WTC11 (cell line): ENCODE data around the gene RPS21. TPM values are rescaled to one million over a fixed set of nuclear protein-coding genes. Genes with fewer than 3 reads are reported as not detected.

ENCODE experiments used
- ATAC-seq: fragments of 200-7000 bp; cut with Tn5 transposase; 2 replicates; pipeline ENCODE4 v1.10.0; 2021; ENCODE audit warnings: mild to moderate bottlenecking, moderate library complexity
- CTCF ChIA-PET: fragments of 300-600 bp; sonication (Branson Sonifier 250); formaldehyde crosslinking; loops from one replicate; lab custom pipeline; 2021; ENCODE audit warnings: antibody characterized with exemption; lab: Charles Lee
- POLR2A ChIA-PET: fragments of 350-600 bp; sonication (Branson Sonifier 250); formaldehyde crosslinking; loops from one replicate; lab custom pipeline; 2021; ENCODE audit warnings: antibody characterized with exemption; lab: Charles Lee
- DNase-seq: peaks from one replicate; pipeline ENCODE4 v3.0.0; 2021; ENCODE audit warnings: low spot score
- H3K27ac Mint-ChIP-seq: 2 replicates; pipeline ENCODE4 v1.8.0; 2021; ENCODE audit warnings: mixed read lengths
- H3K27me3 Mint-ChIP-seq: 2 replicates; pipeline ENCODE4 v1.8.0; 2021; ENCODE audit warnings: low read depth, mild to moderate bottlenecking, moderate library complexity, mixed read lengths
- H3K36me3 Mint-ChIP-seq: 2 replicates; pipeline ENCODE4 v1.8.0; 2021; ENCODE audit warnings: mixed read lengths
- H3K4me1 Mint-ChIP-seq: 2 replicates; pipeline ENCODE4 v1.8.0; 2022; ENCODE audit warnings: mixed read lengths
- H3K4me3 Mint-ChIP-seq: 2 replicates; pipeline ENCODE4 v1.8.0; 2021; ENCODE audit warnings: mild to moderate bottlenecking, moderate library complexity, mixed read lengths
- H3K9me3 Mint-ChIP-seq: 2 replicates; pipeline ENCODE4 v1.8.0; 2021; ENCODE audit warnings: mixed read lengths
- ATF3 ChIP-seq: sonication (generic); formaldehyde crosslinking; conservative IDR thresholded peaks from 2 replicates; pipeline ENCODE4 v1.8.1; 2022; ENCODE audit warnings: mild to moderate bottlenecking, missing genetic modification reagents
- CREB1 ChIP-seq: sonication (generic); formaldehyde crosslinking; IDR thresholded peaks from 2 replicates; pipeline ENCODE4 v1.8.0; 2023; ENCODE audit warnings: mild to moderate bottlenecking, missing genetic modification reagents
- E2F5 ChIP-seq: sonication (generic); formaldehyde crosslinking; IDR thresholded peaks from 2 replicates; pipeline ENCODE4 v1.8.1; 2022; ENCODE audit warnings: mild to moderate bottlenecking, moderate library complexity, missing genetic modification reagents
- EMX1 ChIP-seq: fragments of 250-450 bp; sonication (Bioruptor Pico); IDR thresholded peaks from 2 replicates; pipeline ENCODE4 v1.8.0; 2021; ENCODE audit warnings: mild to moderate bottlenecking
- FOXK1 ChIP-seq: sonication (generic); formaldehyde crosslinking; IDR thresholded peaks from 2 replicates; pipeline ENCODE4 v1.8.0; 2022; ENCODE audit warnings: mild to moderate bottlenecking, moderate library complexity, missing genetic modification reagents
- GABPB1 ChIP-seq: sonication (generic); formaldehyde crosslinking; IDR thresholded peaks from 2 replicates; pipeline ENCODE4 v1.8.1; 2023; ENCODE audit warnings: mild to moderate bottlenecking, missing genetic modification reagents
- HMGA2 ChIP-seq: fragments of 250-450 bp; sonication (Bioruptor Pico); IDR thresholded peaks from 2 replicates; pipeline ENCODE4 v1.4.0; 2021; ENCODE audit warnings: mild to moderate bottlenecking, moderate library complexity
- IRF1 ChIP-seq: sonication (generic); formaldehyde crosslinking; IDR thresholded peaks from 2 replicates; pipeline ENCODE4 v1.8.0; 2023; ENCODE audit warnings: missing genetic modification reagents
- NFATC4 ChIP-seq: fragments of 250-450 bp; sonication (Bioruptor Pico); IDR thresholded peaks from 2 replicates; pipeline ENCODE4 v1.9.0; 2021; ENCODE audit warnings: mild to moderate bottlenecking
- OVOL2 ChIP-seq: fragments of 250-450 bp; sonication (Bioruptor Pico); IDR thresholded peaks from 2 replicates; pipeline ENCODE4 v1.9.0; 2021; ENCODE audit warnings: mild to moderate bottlenecking, borderline replicate concordance
- PRDM15 ChIP-seq: sonication (generic); formaldehyde crosslinking; IDR thresholded peaks from 2 replicates; pipeline ENCODE4 v1.8.0; 2022; ENCODE audit warnings: missing genetic modification reagents
- PREB ChIP-seq: sonication (generic); formaldehyde crosslinking; IDR thresholded peaks from 2 replicates; pipeline ENCODE4 v1.8.1; 2022; ENCODE audit warnings: mild to moderate bottlenecking, missing genetic modification reagents, moderate library complexity, borderline replicate concordance
- TEAD1 ChIP-seq: sonication (generic); formaldehyde crosslinking; IDR thresholded peaks from 2 replicates; pipeline ENCODE4 v1.8.0; 2022; ENCODE audit warnings: mild to moderate bottlenecking, missing genetic modification reagents
- USF2 ChIP-seq: sonication (generic); formaldehyde crosslinking; IDR thresholded peaks from 2 replicates; pipeline ENCODE4 v1.8.1; 2023; ENCODE audit warnings: mild to moderate bottlenecking, missing genetic modification reagents, moderate library complexity
- ZBTB21 ChIP-seq: sonication (generic); formaldehyde crosslinking; IDR thresholded peaks from 2 replicates; pipeline ENCODE4 v1.8.1; 2023; ENCODE audit warnings: mild to moderate bottlenecking, missing genetic modification reagents, borderline replicate concordance
- ZNF263 ChIP-seq: sonication (generic); formaldehyde crosslinking; IDR thresholded peaks from 2 replicates; pipeline ENCODE4 v1.8.1; 2022; ENCODE audit warnings: low read depth, mild to moderate bottlenecking, moderate library complexity, missing genetic modification reagents
- ZNF425 ChIP-seq: fragments of 250-450 bp; sonication (Bioruptor Pico); conservative IDR thresholded peaks from 2 replicates; pipeline ENCODE4 v1.9.0; 2021; ENCODE audit warnings: mild to moderate bottlenecking
- ZNF512 ChIP-seq: sonication (generic); formaldehyde crosslinking; IDR thresholded peaks from 2 replicates; pipeline ENCODE4 v1.8.1; 2022; ENCODE audit warnings: missing genetic modification reagents, borderline replicate concordance
- total RNA-seq: library from RNA; stranded (reverse); gene quantifications from 3 replicates; pipeline ENCODE4 v1.2.3, GENCODE V29; 2021

The RPS21 gene
- total RNA-seq, 1 experiment from 2014 or later = 2,016 TPM

- POLR2A ChIA-PET = interaction anchor here (0.6 to 1.9 kb wide), 6 partner anchors 13 to 597 kb away, joined by 3 to 11 read pairs (median 6); partner anchors contain the start of gene LAMA5
- Mint-ChIP-seq H3K4me1 (peaks cover 30% of the 10 kb centered on the region), H3K9me3 (no peaks in the 10 kb centered on the region), H3K36me3 (peaks cover 24% of the 10 kb centered on the region), H3K27me3 (no peaks in the 10 kb centered on the region), H3K4me3 (peak overlapping the region; percentile 89), H3K27ac (peak overlapping the region; percentile 75)
- no peak for TF ChIP-seq ZNF512 (CRISPR knock-in tag)
- 0 out of 2 replicates have a peak, but pooled peaks have one; percentile 40 for TF ChIP-seq IRF1
- ATAC-seq (no peak), DNase-seq (no peak)
- CTCF ChIA-PET = interaction anchor here (0.6 to 2.7 kb wide), 11 partner anchors 8 to 229 kb away, joined by 3 to 10 read pairs (median 5); partner anchors contain the start of gene ADRM1
Observed at GRCh38 chr20:62387219-62387913, 463 bp downstream of the RPS21 start.

- CTCF ChIA-PET = no interaction called here
- H3K4me1 Mint-ChIP-seq = peaks cover 30% of the 10 kb centered on the region
- no peak for TF ChIP-seq PREB (CRISPR knock-in tag)
- TF ChIP-seq ZNF263 (CRISPR knock-in tag) = no peak
- TF ChIP-seq NFATC4 (CRISPR knock-in tag) = no peak
- TF ChIP-seq ZBTB21 (CRISPR knock-in tag) = no peak
- no peak for TF ChIP-seq ZNF512 (CRISPR knock-in tag)
- TF ChIP-seq CREB1 (CRISPR knock-in tag) = no peak
- no peak for TF ChIP-seq FOXK1 (CRISPR knock-in tag)
- TF ChIP-seq PRDM15 (CRISPR knock-in tag) = no peak
- no peak for TF ChIP-seq HMGA2 (CRISPR knock-in tag)
- no peak for TF ChIP-seq ZNF425 (CRISPR knock-in tag)
- no peak for TF ChIP-seq TEAD1 (CRISPR knock-in tag)
- TF ChIP-seq ATF3 (CRISPR knock-in tag) = no peak
- no peak for TF ChIP-seq OVOL2 (CRISPR knock-in tag)
- no peak for TF ChIP-seq USF2 (CRISPR knock-in tag)
- no peak for TF ChIP-seq EMX1 (CRISPR knock-in tag)
- TF ChIP-seq E2F5 (CRISPR knock-in tag) = no peak
- TF ChIP-seq GABPB1 (CRISPR knock-in tag) = no peak
Observed at GRCh38 chr20:62387933-62388635, 1.2 kb downstream of the RPS21 start.

More at GRCh38 chr20:62387933-62388635, 1.2 kb downstream of the RPS21 start:
- Mint-ChIP-seq H3K36me3 (peaks cover 21% of the 10 kb centered on the region), H3K4me3 (peak overlapping the region; percentile 89), H3K27ac (peak overlapping the region; percentile 75), H3K9me3 (no peaks in the 10 kb centered on the region), H3K27me3 (no peaks in the 10 kb centered on the region)
- POLR2A ChIA-PET = interaction anchor here (0.6 to 0.7 kb wide), 2 partner anchors 91 to 268 kb away, joined by 4 to 6 read pairs; no protein-coding TSS in a partner anchor
- DNase-seq (no peak), ATAC-seq (no peak)
